GM12878 (cell line): Measurements from ENCODE around the gene STK35. TPM values are rescaled to one million over a fixed set of nuclear protein-coding genes. Genes with fewer than 3 reads are reported as not detected.

Experiments
- ATAC-seq: fragments of 200-7000 bp; cut with Tn5 transposase; 3 replicates; pipeline ENCODE4 v1.9.1; 2020; ENCODE audit warnings: mild to moderate bottlenecking, moderate library complexity
- BruUV-seq: library from RNA; stranded (reverse); fragments of 400-500 nt; replicated peaks from 2 replicates; lab custom pipeline; 2021; lab: Mats Ljungman, UMichigan
- CTCF ChIA-PET: fragments of 300-600 bp; sonication (Branson Sonifier 250); formaldehyde crosslinking; extraction: SDS; loops from one replicate; lab custom pipeline; 2021; ENCODE audit warnings: inconsistent platforms; lab: Yijun Ruan, JAX
- POLR2A ChIA-PET: fragments of 350-600 bp; formaldehyde crosslinking; extraction: SDS; loops from one replicate; lab custom pipeline; 2021; ENCODE audit warnings: inconsistent platforms; lab: Charles Lee
- RAD21 ChIA-PET: fragments of 300-600 bp; sonication (Branson Sonifier 250); formaldehyde crosslinking; loops from one replicate; lab custom pipeline; 2023; ENCODE audit warnings: antibody characterized with exemption; ENCODE audit not compliant: unreplicated experiment; lab: Charles Lee
- SMC1A ChIA-PET: fragments of 300-600 bp; sonication (Branson Sonifier 250); formaldehyde crosslinking; loops from one replicate; lab custom pipeline; 2023; ENCODE audit not compliant: unreplicated experiment, uncharacterized antibody; lab: Charles Lee
- DNase-seq: peaks from one replicate; pipeline ENCODE4 v3.0.0-alpha.2; 2011; ENCODE audit warnings: low read depth, low spot score
- FAIRE-seq: peaks from 3 replicates; lab custom pipeline; 2011; peaks lifted over from hg19 to GRCh38; lab: Jason Lieb, UNC
- H2AFZ ChIP-seq: 2 replicates; pipeline ENCODE4 v1.6.0; 2011; ENCODE audit warnings: low read depth, low read length, control low read depth; ENCODE audit not compliant: control insufficient read depth
- H3K27ac ChIP-seq: 2 replicates; pipeline ENCODE4 v1.5.1; 2011; ENCODE audit warnings: control low read depth; ENCODE audit not compliant: control insufficient read depth, insufficient read depth
- H3K27me3 ChIP-seq, 2 experiments: replicated peaks in 1 of 2; 2 replicates each; pipeline versions ENCODE4 v1.6.0 to v1.6.1; 2011; ENCODE audit warnings: low read length in 1 of 2; ENCODE audit not compliant: control insufficient read depth in 2 of 2, insufficient read depth in 2 of 2
- H3K36me3 ChIP-seq, 2 experiments: 2 replicates each; pipeline ENCODE4 v1.5.1; 2011; ENCODE audit warnings: low read length in 1 of 2; ENCODE audit not compliant: control insufficient read depth in 2 of 2, insufficient read depth in 2 of 2
- H3K4me1 ChIP-seq: 2 replicates; pipeline ENCODE4 v1.6.1; 2011; ENCODE audit warnings: mild to moderate bottlenecking, low read length, moderate library complexity, mixed read lengths; ENCODE audit not compliant: control insufficient read depth, insufficient read depth
- H3K4me2 ChIP-seq: 2 replicates; pipeline ENCODE4 v1.6.0; 2011; ENCODE audit warnings: control low read depth; ENCODE audit not compliant: control insufficient read depth, insufficient read depth
- H3K4me3 ChIP-seq: fragments of 200-600 bp; sonication (generic); 2 replicates; pipeline ENCODE4 v1.5.1; 2016
- H3K79me2 ChIP-seq: 2 replicates; pipeline ENCODE4 v1.6.0; 2011; ENCODE audit warnings: low read length; ENCODE audit not compliant: control insufficient read depth, insufficient read depth
- H3K9ac ChIP-seq: 2 replicates; pipeline ENCODE4 v1.8.0; 2011; ENCODE audit warnings: low read length, control low read depth, mixed read lengths; ENCODE audit not compliant: control insufficient read depth, insufficient read depth
- H3K9me3 ChIP-seq: replicated peaks from 3 replicates; pipeline ENCODE4 v1.5.1; 2011; ENCODE audit warnings: mild to moderate bottlenecking, low read length; ENCODE audit not compliant: control insufficient read depth, insufficient read depth
- H4K20me1 ChIP-seq: 2 replicates; pipeline ENCODE4 v1.6.0; 2011; ENCODE audit not compliant: control insufficient read depth, insufficient read depth
- CBFB ChIP-seq: IDR thresholded peaks from 2 replicates; pipeline ENCODE4 v1.6.1; 2016; ENCODE audit warnings: antibody characterized with exemption, low read depth
- EGR1 ChIP-seq, 2 experiments: IDR thresholded peaks; 1 replicate in 1 of 2; 2 replicates in 1 of 2; pipeline ENCODE4 v1.6.1; 2011 to 2012; ENCODE audit warnings: low read depth in 2 of 2, low read length in 2 of 2, borderline replicate concordance in 1 of 2, mild to moderate bottlenecking in 1 of 2, moderate library complexity in 1 of 2
- HDGF ChIP-seq: fragments of 450-650 bp; IDR thresholded peaks from 2 replicates; pipeline ENCODE4 v1.6.1; 2016; ENCODE audit warnings: antibody characterized with exemption
- IKZF1 ChIP-seq: fragments of 450-650 bp; conservative IDR thresholded peaks from 2 replicates; pipeline ENCODE4 v1.6.1; 2017; ENCODE audit warnings: antibody characterized with exemption, mild to moderate bottlenecking
- IKZF2 ChIP-seq, 2 experiments: fragments of 450-650 bp; IDR thresholded peaks; 2 replicates each; pipeline ENCODE4 v1.6.1; 2017; ENCODE audit warnings: mild to moderate bottlenecking in 2 of 2, moderate library complexity in 2 of 2
- MTA2 ChIP-seq: fragments of 450-650 bp; IDR thresholded peaks from 2 replicates; pipeline ENCODE4 v1.6.1; 2016; ENCODE audit warnings: low read depth, mild to moderate bottlenecking, moderate library complexity
- RCOR1 ChIP-seq: conservative IDR thresholded peaks from 2 replicates; pipeline ENCODE4 v1.6.1; 2012; ENCODE audit warnings: low read depth, low read length, improper control_type of control experiment
- SIX5 ChIP-seq: IDR thresholded peaks from 2 replicates; pipeline ENCODE4 v1.6.1; 2011; ENCODE audit warnings: mild to moderate bottlenecking, low read depth, low read length, moderate library complexity; ENCODE audit not compliant: severe bottlenecking
- SP1 ChIP-seq: IDR thresholded peaks from one replicate; pipeline ENCODE4 v1.6.1; 2011; ENCODE audit warnings: low read depth, low read length
- TARDBP ChIP-seq: IDR thresholded peaks from 2 replicates; pipeline ENCODE4 v1.6.1; 2016; ENCODE audit warnings: borderline replicate concordance
- WRNIP1 ChIP-seq: IDR thresholded peaks from 2 replicates; pipeline ENCODE4 v1.6.1; 2011; ENCODE audit warnings: low read depth, low read length, improper control_type of control experiment, borderline replicate concordance
- YY1 ChIP-seq: IDR thresholded peaks from 2 replicates; pipeline ENCODE4 v1.6.1; 2011; ENCODE audit warnings: low read depth, mild to moderate bottlenecking, low read length
- ZNF24 ChIP-seq: fragments of 450-650 bp; IDR thresholded peaks from 2 replicates; pipeline ENCODE4 v1.6.1; 2017; ENCODE audit warnings: antibody characterized with exemption, mild to moderate bottlenecking
- WGBS: methylation state at CpG from one replicate; pipeline ENCODE4 v1.1.6; 2016; ENCODE audit warnings: low lambda C conversion rate; ENCODE audit not compliant: insufficient replicate concordance, insufficient coverage; ENCODE audit errors: missing lambda C conversion rate; 5-methylcytosine and 5-hydroxymethylcytosine counted together
- in situ Hi-C: fragments of 300-500 bp; cut with MboI; formaldehyde crosslinking; loops from 9 replicates; pipeline ENCODE4 v1.14.3; 2018; ENCODE audit warnings: mixed read lengths
- intact Hi-C: fragments of 100-400 bp; cut with micrococcal nuclease; formaldehyde crosslinking; loops from one replicate; pipeline ENCODE4 v1.14.2; 2022; ENCODE audit not compliant: unreplicated experiment
- polyA plus RNA-seq, 11 experiments: library from polyadenylated mRNA; depleted of rRNA in 4 of 11; unstranded in 6 of 11; stranded (reverse) in 5 of 11; fragments of >200 nt; fragmentation: Nextera tagmentation in 4 of 11; fragmentation: Illumina TruSeq in 1 of 11; extraction: Ambion mirVana in 4 of 11; extraction: Trizol in 1 of 11; gene quantifications; 1 replicate in 1 of 11; 2 replicates in 10 of 11; pipeline versions ENCODE4 v1.2.1 to v1.2.3, GENCODE V29; 2011 to 2016; ENCODE audit warnings: inconsistent platforms in 2 of 11, missing spikeins in 2 of 11, low read depth in 1 of 11
- total RNA-seq, 4 experiments: library from RNA; depleted of rRNA in 3 of 4; stranded (reverse); fragments of >200 nt in 3 of 4; fragmentation: Illumina TruSeq in 1 of 4; extraction: Trizol in 1 of 4; gene quantifications; 2 replicates each; pipeline versions ENCODE4 v1.2.1 to v1.2.3, GENCODE V29; 2013 to 2021
- TF ChIP-seq, protein P1 (sequence below): fragments of 450-650 bp; IDR thresholded peaks from 2 replicates; pipeline ENCODE4 v1.6.1; 2017; ENCODE audit warnings: mild to moderate bottlenecking, low read depth, inconsistent platforms; ENCODE audit not compliant: poor library complexity, severe bottlenecking
- TF ChIP-seq, protein P2 (sequence below): fragments of 450-650 bp; IDR thresholded peaks from 2 replicates; pipeline ENCODE4 v1.6.1; 2018; ENCODE audit warnings: borderline replicate concordance, mild to moderate bottlenecking; ENCODE audit not compliant: partially characterized antibody
- TF ChIP-seq, protein P3 (sequence below): fragments of 450-650 bp; IDR thresholded peaks from 2 replicates; pipeline ENCODE4 v1.6.1; 2017; ENCODE audit warnings: mild to moderate bottlenecking, moderate library complexity

STK35 gene
- total and polyA plus RNA-seq, 10 of the 15 experiments (the other 5 are each of a cell fraction or from before 2014, with no cell fraction given) = 2.9 to 19.4 (median 9.6) TPM

DNA sequence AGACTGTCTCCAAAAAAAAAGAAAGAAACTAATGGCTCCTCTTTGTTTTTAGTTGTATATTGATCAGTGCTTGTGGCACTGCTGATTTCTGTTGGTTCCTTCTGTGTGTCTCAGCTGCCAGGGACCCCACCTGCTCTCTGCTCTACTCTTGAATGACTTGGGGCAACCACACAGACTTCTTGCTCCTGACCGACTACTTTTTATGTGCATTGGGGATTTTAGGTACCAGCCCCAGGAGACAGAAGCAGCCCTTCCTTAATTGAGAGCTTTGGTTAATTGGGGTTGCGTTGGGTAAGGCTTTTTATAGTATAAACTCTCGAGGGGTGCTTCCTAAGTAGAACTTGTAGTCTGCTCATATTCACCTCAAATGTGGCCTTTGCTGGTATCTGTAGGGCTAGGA lies 6.9 kb downstream of the STK35 start:
- FAIRE-seq (no peak), DNase-seq (peak; percentile 44), ATAC-seq (peak; percentile 62)
- ChIA-PET RAD21 (interaction anchor here (0.8 kb wide), 1 partner anchor 11 kb away, joined by 3 read pairs; no protein-coding TSS in a partner anchor), POLR2A (interaction anchor here (1.3 kb wide), 1 partner anchor 16 kb away, joined by 5 read pairs; no protein-coding TSS in a partner anchor), SMC1A (interaction anchor here (0.6 to 2.9 kb wide), 9 partner anchors 12 to 615 kb away, joined by 3 to 14 read pairs (median 4); no protein-coding TSS in a partner anchor), CTCF (interaction anchor here (0.6 to 3.9 kb wide), 7 partner anchors 11 to 306 kb away, joined by 3 to 17 read pairs (median 5); no protein-coding TSS in a partner anchor)
- peaks cover 2 to 19% of the 10 kb centered on the region in 2 experiments; a peak in 3 of 4 replicates for H3K36me3 ChIP-seq
- no peak overlapping the region for H2AFZ ChIP-seq
- H3K4me2 ChIP-seq = peak overlapping the region; percentile 38
- no TSS peak for BruUV-seq
- peaks cover 73% of the 10 kb centered on the region for H3K79me2 ChIP-seq
- WGBS = 2% methylated on average over 3 of the region's 3 CpGs
- no peaks in the 10 kb centered on the region for H3K9me3 ChIP-seq
- H3K27ac ChIP-seq = no peak overlapping the region
- H3K4me3 ChIP-seq = no peak overlapping the region
- H3K4me1 ChIP-seq = peaks cover 11% of the 10 kb centered on the region
- no peaks in the 10 kb centered on the region for H4K20me1 ChIP-seq
- H3K9ac ChIP-seq = no peak overlapping the region
- H3K27me3 ChIP-seq = no peaks in the 10 kb centered on the region
- intact Hi-C loops (loop anchor here (10.0 kb wide), 1 partner anchor 204 kb away; no protein-coding TSS in a partner anchor), in situ Hi-C loops (no loop called here)
- TF ChIP-seq MTA2 (peak; percentile 92), TARDBP (no peak), YY1 (no peak), RCOR1 (no peak), SP1 (no peak), WRNIP1 (no peak), ZNF24 (0 out of 2 replicates have a peak, but pooled peaks have one; percentile 24), EGR1 (IDR thresholded peaks at IDR 0.05; ENCODE audit: borderline replicate concordance in 1 of 2, low read depth in 2 of 2, low read length in 2 of 2) (no peak), SIX5 (no peak), IKZF1 (peak; percentile 23; the same call in 1 of the 2 replicates), HDGF (no peak), CBFB (no peak), IKZF2 (IDR thresholded peaks at IDR 0.05) (peak; percentile 19 to 23; a peak in 2 of 4 replicates)
- TF ChIP-seq, protein P1, sequence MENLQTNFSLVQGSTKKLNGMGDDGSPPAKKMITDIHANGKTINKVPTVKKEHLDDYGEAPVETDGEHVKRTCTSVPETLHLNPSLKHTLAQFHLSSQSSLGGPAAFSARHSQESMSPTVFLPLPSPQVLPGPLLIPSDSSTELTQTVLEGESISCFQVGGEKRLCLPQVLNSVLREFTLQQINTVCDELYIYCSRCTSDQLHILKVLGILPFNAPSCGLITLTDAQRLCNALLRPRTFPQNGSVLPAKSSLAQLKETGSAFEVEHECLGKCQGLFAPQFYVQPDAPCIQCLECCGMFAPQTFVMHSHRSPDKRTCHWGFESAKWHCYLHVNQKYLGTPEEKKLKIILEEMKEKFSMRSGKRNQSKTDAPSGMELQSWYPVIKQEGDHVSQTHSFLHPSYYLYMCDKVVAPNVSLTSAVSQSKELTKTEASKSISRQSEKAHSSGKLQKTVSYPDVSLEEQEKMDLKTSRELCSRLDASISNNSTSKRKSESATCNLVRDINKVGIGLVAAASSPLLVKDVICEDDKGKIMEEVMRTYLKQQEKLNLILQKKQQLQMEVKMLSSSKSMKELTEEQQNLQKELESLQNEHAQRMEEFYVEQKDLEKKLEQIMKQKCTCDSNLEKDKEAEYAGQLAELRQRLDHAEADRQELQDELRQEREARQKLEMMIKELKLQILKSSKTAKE = peak; percentile 58
- TF ChIP-seq, protein P2, sequence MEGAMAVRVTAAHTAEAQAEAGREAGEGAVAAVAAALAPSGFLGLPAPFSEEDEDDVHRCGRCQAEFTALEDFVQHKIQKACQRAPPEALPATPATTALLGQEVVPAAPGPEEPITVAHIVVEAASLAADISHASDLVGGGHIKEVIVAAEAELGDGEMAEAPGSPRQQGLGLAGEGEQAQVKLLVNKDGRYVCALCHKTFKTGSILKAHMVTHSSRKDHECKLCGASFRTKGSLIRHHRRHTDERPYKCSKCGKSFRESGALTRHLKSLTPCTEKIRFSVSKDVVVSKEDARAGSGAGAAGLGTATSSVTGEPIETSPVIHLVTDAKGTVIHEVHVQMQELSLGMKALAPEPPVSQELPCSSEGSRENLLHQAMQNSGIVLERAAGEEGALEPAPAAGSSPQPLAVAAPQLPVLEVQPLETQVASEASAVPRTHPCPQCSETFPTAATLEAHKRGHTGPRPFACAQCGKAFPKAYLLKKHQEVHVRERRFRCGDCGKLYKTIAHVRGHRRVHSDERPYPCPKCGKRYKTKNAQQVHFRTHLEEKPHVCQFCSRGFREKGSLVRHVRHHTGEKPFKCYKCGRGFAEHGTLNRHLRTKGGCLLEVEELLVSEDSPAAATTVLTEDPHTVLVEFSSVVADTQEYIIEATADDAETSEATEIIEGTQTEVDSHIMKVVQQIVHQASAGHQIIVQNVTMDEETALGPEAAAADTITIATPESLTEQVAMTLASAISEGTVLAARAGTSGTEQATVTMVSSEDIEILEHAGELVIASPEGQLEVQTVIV = no peak
- TF ChIP-seq, protein P3, sequence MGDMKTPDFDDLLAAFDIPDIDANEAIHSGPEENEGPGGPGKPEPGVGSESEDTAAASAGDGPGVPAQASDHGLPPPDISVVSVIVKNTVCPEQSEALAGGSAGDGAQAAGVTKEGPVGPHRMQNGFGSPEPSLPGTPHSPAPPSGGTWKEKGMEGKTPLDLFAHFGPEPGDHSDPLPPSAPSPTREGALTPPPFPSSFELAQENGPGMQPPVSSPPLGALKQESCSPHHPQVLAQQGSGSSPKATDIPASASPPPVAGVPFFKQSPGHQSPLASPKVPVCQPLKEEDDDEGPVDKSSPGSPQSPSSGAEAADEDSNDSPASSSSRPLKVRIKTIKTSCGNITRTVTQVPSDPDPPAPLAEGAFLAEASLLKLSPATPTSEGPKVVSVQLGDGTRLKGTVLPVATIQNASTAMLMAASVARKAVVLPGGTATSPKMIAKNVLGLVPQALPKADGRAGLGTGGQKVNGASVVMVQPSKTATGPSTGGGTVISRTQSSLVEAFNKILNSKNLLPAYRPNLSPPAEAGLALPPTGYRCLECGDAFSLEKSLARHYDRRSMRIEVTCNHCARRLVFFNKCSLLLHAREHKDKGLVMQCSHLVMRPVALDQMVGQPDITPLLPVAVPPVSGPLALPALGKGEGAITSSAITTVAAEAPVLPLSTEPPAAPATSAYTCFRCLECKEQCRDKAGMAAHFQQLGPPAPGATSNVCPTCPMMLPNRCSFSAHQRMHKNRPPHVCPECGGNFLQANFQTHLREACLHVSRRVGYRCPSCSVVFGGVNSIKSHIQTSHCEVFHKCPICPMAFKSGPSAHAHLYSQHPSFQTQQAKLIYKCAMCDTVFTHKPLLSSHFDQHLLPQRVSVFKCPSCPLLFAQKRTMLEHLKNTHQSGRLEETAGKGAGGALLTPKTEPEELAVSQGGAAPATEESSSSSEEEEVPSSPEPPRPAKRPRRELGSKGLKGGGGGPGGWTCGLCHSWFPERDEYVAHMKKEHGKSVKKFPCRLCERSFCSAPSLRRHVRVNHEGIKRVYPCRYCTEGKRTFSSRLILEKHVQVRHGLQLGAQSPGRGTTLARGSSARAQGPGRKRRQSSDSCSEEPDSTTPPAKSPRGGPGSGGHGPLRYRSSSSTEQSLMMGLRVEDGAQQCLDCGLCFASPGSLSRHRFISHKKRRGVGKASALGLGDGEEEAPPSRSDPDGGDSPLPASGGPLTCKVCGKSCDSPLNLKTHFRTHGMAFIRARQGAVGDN = no peak
